Stomach (tissue), 4 donors: Measurements from ENCODE around the gene PORCN.
"Not testable (repeated sequence)": the region's sequence is repeated elsewhere in the genome, so short reads cannot be mapped to it uniquely, and the experiment has no call there.

Experiments used
- CTCF ChIP-seq, 7 experiments: fragments of 450-650 bp in 4 of 7; fragments of 200-600 bp in 3 of 7; sonication (generic) in 3 of 7; IDR thresholded peaks; one replicate each; pipeline ENCODE4 v1.5.1; 2016 to 2019; ENCODE audit warnings: antibody characterized with exemption in 7 of 7, control low read depth in 2 of 7, mild to moderate bottlenecking in 1 of 7
- EP300 ChIP-seq: sonication (generic); formaldehyde crosslinking; IDR thresholded peaks from one replicate; pipeline ENCODE4 v1.6.1; 2017; ENCODE audit warnings: antibody characterized with exemption
- POLR2AphosphoS5 ChIP-seq, 3 donors: sonication (generic); formaldehyde crosslinking; IDR thresholded peaks; one replicate each; pipeline ENCODE4 v1.6.1; 2016; ENCODE audit warnings: antibody characterized with exemption in 3 of 3

GRCh38 chrX:48555731-48556325, 47.0 kb downstream of the PORCN start:
- TF ChIP-seq POLR2AphosphoS5 (IDR thresholded peaks at IDR 0.05); EP300; CTCF (IDR thresholded peaks at IDR 0.05): not testable (repeated sequence)
